Smooth muscle cell of the brain vasculature (primary cell): Measurements from ENCODE around the gene SPP2.

ENCODE experiments used
- DNase-seq: peaks from one replicate; pipeline ENCODE4 v3.0.0-alpha.2; 2012; ENCODE audit warnings: low read depth, low spot score

The SPP2 gene

GRCh38 chr2:234050455-234051135, at the start of gene SPP2:
Gene SPP2 (plus strand): TSS chr2:234050702. CDS start chr2:234050787, 85 bp downstream.
- DNase-seq = no peak

- no peak for DNase-seq
Observed at GRCh38 chr2:234001380-234002160, 48.9 kb upstream of the SPP2 start.

GRCh38 chr2:234002281-234002680, 48.2 kb upstream of the SPP2 start:
- DNase-seq = no peak

- peak; percentile 75 for DNase-seq
Observed at GRCh38 chr2:234003972-234004617, 46.4 kb upstream of the SPP2 start.

GRCh38 chr2:234005126-234005525, 45.4 kb upstream of the SPP2 start:
- no peak for DNase-seq

GRCh38 chr2:234006501-234006900, 44.0 kb upstream of the SPP2 start:
- no peak for DNase-seq

GRCh38 chr2:234014427-234014826, 36.1 kb upstream of the SPP2 start:
- no peak for DNase-seq

- DNase-seq = no peak
Observed at GRCh38 chr2:234015861-234016260, 34.6 kb upstream of the SPP2 start.

- DNase-seq = no peak
Observed at GRCh38 chr2:234019896-234020295, 30.6 kb upstream of the SPP2 start.

- DNase-seq = no peak
Observed at GRCh38 chr2:234020332-234020731, 30.2 kb upstream of the SPP2 start.

GRCh38 chr2:234022424-234022823, 28.1 kb upstream of the SPP2 start:
- no peak for DNase-seq

- no peak for DNase-seq
Observed at GRCh38 chr2:234024304-234024703, 26.2 kb upstream of the SPP2 start.

- no peak for DNase-seq
Observed at GRCh38 chr2:234025466-234025865, 25.0 kb upstream of the SPP2 start.

GRCh38 chr2:234025891-234026401, 24.6 kb upstream of the SPP2 start:
- no peak for DNase-seq

GRCh38 chr2:234026693-234027254, 23.7 kb upstream of the SPP2 start:
- DNase-seq = no peak

- DNase-seq = no peak
Observed at GRCh38 chr2:234027641-234028040, 22.9 kb upstream of the SPP2 start.

- DNase-seq = no peak
Observed at GRCh38 chr2:234029150-234029733, 21.3 kb upstream of the SPP2 start.

- DNase-seq = no peak
Observed at GRCh38 chr2:234031207-234031606, 19.3 kb upstream of the SPP2 start.

GRCh38 chr2:234032279-234032856, 18.1 kb upstream of the SPP2 start:
- DNase-seq = peak; percentile 62

- DNase-seq = no peak
Observed at GRCh38 chr2:234033174-234033573, 17.3 kb upstream of the SPP2 start.

GRCh38 chr2:234033885-234034284, 16.6 kb upstream of the SPP2 start:
- no peak for DNase-seq
